Measurements from ENCODE around the gene USHBP1. TPM values are rescaled to one million over a fixed set of nuclear protein-coding genes. Genes with fewer than 3 reads are reported as not detected.

USHBP1 gene
- total and polyA plus RNA-seq, 2 of the 4 experiments (the other 2 are of a cell fraction), result not detected

- TF ChIP-seq, protein P1, sequence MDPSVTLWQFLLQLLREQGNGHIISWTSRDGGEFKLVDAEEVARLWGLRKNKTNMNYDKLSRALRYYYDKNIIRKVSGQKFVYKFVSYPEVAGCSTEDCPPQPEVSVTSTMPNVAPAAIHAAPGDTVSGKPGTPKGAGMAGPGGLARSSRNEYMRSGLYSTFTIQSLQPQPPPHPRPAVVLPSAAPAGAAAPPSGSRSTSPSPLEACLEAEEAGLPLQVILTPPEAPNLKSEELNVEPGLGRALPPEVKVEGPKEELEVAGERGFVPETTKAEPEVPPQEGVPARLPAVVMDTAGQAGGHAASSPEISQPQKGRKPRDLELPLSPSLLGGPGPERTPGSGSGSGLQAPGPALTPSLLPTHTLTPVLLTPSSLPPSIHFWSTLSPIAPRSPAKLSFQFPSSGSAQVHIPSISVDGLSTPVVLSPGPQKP (IDR thresholded peaks at IDR 0.05; ENCODE audit: borderline replicate concordance, low read depth, low read length), result no peak
- TF ChIP-seq RFX5 (IDR thresholded peaks at IDR 0.05; ENCODE audit: low read depth, low read length) (no peak), MAFK (IDR thresholded peaks at IDR 0.05; ENCODE audit: low read depth, low read length) (no peak), NFE2L2 (IDR thresholded peaks at IDR 0.05; ENCODE audit: low read depth, low read length) (no peak), RCOR1 (IDR thresholded peaks at IDR 0.05; ENCODE audit: insufficient replicate concordance, low read length) (no peak)
Observed at GRCh38 chr19:17210296-17210695, 54.2 kb downstream of the USHBP1 start (continued).
